HepG2 (cell line): Measurements from ENCODE around the gene PPP6R2. TPM values are rescaled to one million over a fixed set of nuclear protein-coding genes. Genes with fewer than 3 reads are reported as not detected.
A peak's percentile ranks its signal among the peaks of the same experiment; 100 is the strongest.

ENCODE experiments used
- CENPT ChIP-seq: sonication (generic); formaldehyde crosslinking; IDR thresholded peaks from 2 replicates; pipeline ENCODE4 v1.8.0; 2022; ENCODE audit warnings: low read depth, mild to moderate bottlenecking, moderate library complexity, missing genetic modification reagents
- CHCHD3 ChIP-seq: sonication (generic); formaldehyde crosslinking; IDR thresholded peaks from 2 replicates; pipeline ENCODE4 v1.8.0; 2022; ENCODE audit warnings: mild to moderate bottlenecking, missing genetic modification reagents, moderate library complexity
- ISL2 ChIP-seq: sonication (generic); formaldehyde crosslinking; IDR thresholded peaks from 2 replicates; pipeline ENCODE4 v1.5.0; 2020; ENCODE audit warnings: missing genetic modification reagents
- JARID2 ChIP-seq: sonication (generic); formaldehyde crosslinking; IDR thresholded peaks from 2 replicates; pipeline ENCODE4 v1.8.1; 2023; ENCODE audit warnings: missing genetic modification reagents, inconsistent platforms; ENCODE audit not compliant: insufficient replicate concordance
- KLF15 ChIP-seq: sonication (generic); formaldehyde crosslinking; IDR thresholded peaks from 2 replicates; pipeline ENCODE4 v1.8.1; 2023; ENCODE audit warnings: borderline replicate concordance, mild to moderate bottlenecking, inconsistent platforms, missing genetic modification reagents, mixed read lengths
- LCORL ChIP-seq, 2 experiments: fragments of 450-650 bp in 1 of 2; sonication (generic) in 1 of 2; formaldehyde crosslinking in 1 of 2; IDR thresholded peaks; 2 replicates each; pipeline versions ENCODE4 v1.5.0 to v1.6.1; 2017 to 2020; ENCODE audit warnings: antibody characterized with exemption in 1 of 2, missing genetic modification reagents in 1 of 2
- MED13 ChIP-seq: sonication (generic); formaldehyde crosslinking; IDR thresholded peaks from 2 replicates; pipeline ENCODE4 v1.5.0; 2020; ENCODE audit warnings: missing genetic modification reagents
- MEF2D ChIP-seq: sonication (generic); formaldehyde crosslinking; IDR thresholded peaks from 2 replicates; pipeline ENCODE4 v1.5.1; 2020; ENCODE audit warnings: mild to moderate bottlenecking, missing genetic modification reagents
- MTA1 ChIP-seq: sonication (generic); formaldehyde crosslinking; IDR thresholded peaks from 2 replicates; pipeline ENCODE4 v1.4.0; 2020; ENCODE audit warnings: missing genetic modification reagents, mild to moderate bottlenecking, borderline replicate concordance
- NFYC ChIP-seq: IDR thresholded peaks from 2 replicates; pipeline ENCODE4 v1.6.1; 2016; ENCODE audit warnings: missing genetic modification reagents, missing compliant biosample characterization
- PRDM4 ChIP-seq: sonication (generic); formaldehyde crosslinking; IDR thresholded peaks from 2 replicates; pipeline ENCODE4 v1.9.0; 2021; ENCODE audit warnings: missing genetic modification reagents, borderline replicate concordance
- RXRA ChIP-seq: sonication (generic); formaldehyde crosslinking; IDR thresholded peaks from 2 replicates; pipeline ENCODE4 v1.5.1; 2020; ENCODE audit warnings: missing genetic modification reagents
- ZNF3 ChIP-seq: IDR thresholded peaks from 2 replicates; pipeline ENCODE4 v1.7.0; 2017; ENCODE audit warnings: inconsistent platforms
- ZNF317 ChIP-seq: sonication (generic); formaldehyde crosslinking; IDR thresholded peaks from 2 replicates; pipeline ENCODE4 v1.5.0; 2020; ENCODE audit warnings: mild to moderate bottlenecking, missing genetic modification reagents
- ZNF552 ChIP-seq: sonication (generic); formaldehyde crosslinking; IDR thresholded peaks from 2 replicates; pipeline ENCODE4 v1.9.0; 2022; ENCODE audit warnings: missing genetic modification reagents, mild to moderate bottlenecking, borderline replicate concordance
- ZNF891 ChIP-seq: sonication (generic); formaldehyde crosslinking; IDR thresholded peaks from 2 replicates; pipeline ENCODE4 v1.5.0; 2020; ENCODE audit warnings: mild to moderate bottlenecking, missing genetic modification reagents
- polyA plus RNA-seq, 8 experiments: library from polyadenylated mRNA; depleted of rRNA in 3 of 8; stranded (reverse) in 7 of 8; unstranded in 1 of 8; fragments of >200 nt; fragmentation: Illumina TruSeq in 4 of 8; extraction: Trizol in 4 of 8; gene quantifications; 2 replicates each; pipeline versions ENCODE4 v1.2.1 to v1.2.3, GENCODE V29; 2011 to 2016; ENCODE audit warnings: low read depth in 4 of 8, missing spikeins in 1 of 8, mixed read lengths in 1 of 8; ENCODE audit not compliant: insufficient read depth in 1 of 8
- total RNA-seq, 5 experiments: library from RNA; depleted of rRNA; stranded (reverse); fragments of >200 nt; fragmentation: Illumina TruSeq; extraction: Trizol; gene quantifications; 2 replicates each; pipeline ENCODE4 v1.2.3, GENCODE V29; 2016; ENCODE audit warnings: low read depth in 1 of 5
- TF ChIP-seq, protein P1 (sequence below): IDR thresholded peaks from 2 replicates; pipeline ENCODE4 v1.6.1; 2012; ENCODE audit warnings: low read length, improper control_type of control experiment
- TF ChIP-seq, protein P2 (sequence below): sonication (generic); formaldehyde crosslinking; conservative IDR thresholded peaks from 2 replicates; pipeline ENCODE4 v1.8.0; 2022; ENCODE audit warnings: missing genetic modification reagents

PPP6R2 gene
- total and polyA plus RNA-seq, 2 of the 13 experiments (the other 11 are each of a cell fraction or from before 2014, with no cell fraction given) = 55.0 to 102 TPM

- TF ChIP-seq, protein P1, sequence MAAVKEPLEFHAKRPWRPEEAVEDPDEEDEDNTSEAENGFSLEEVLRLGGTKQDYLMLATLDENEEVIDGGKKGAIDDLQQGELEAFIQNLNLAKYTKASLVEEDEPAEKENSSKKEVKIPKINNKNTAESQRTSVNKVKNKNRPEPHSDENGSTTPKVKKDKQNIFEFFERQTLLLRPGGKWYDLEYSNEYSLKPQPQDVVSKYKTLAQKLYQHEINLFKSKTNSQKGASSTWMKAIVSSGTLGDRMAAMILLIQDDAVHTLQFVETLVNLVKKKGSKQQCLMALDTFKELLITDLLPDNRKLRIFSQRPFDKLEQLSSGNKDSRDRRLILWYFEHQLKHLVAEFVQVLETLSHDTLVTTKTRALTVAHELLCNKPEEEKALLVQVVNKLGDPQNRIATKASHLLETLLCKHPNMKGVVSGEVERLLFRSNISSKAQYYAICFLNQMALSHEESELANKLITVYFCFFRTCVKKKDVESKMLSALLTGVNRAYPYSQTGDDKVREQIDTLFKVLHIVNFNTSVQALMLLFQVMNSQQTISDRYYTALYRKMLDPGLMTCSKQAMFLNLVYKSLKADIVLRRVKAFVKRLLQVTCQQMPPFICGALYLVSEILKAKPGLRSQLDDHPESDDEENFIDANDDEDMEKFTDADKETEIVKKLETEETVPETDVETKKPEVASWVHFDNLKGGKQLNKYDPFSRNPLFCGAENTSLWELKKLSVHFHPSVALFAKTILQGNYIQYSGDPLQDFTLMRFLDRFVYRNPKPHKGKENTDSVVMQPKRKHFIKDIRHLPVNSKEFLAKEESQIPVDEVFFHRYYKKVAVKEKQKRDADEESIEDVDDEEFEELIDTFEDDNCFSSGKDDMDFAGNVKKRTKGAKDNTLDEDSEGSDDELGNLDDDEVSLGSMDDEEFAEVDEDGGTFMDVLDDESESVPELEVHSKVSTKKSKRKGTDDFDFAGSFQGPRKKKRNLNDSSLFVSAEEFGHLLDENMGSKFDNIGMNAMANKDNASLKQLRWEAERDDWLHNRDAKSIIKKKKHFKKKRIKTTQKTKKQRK = no peak
- TF ChIP-seq MED13 (CRISPR knock-in tag) = no peak
- no peak for TF ChIP-seq ISL2 (CRISPR knock-in tag)
- no peak for TF ChIP-seq CENPT (CRISPR knock-in tag)
- no peak for TF ChIP-seq PRDM4 (CRISPR knock-in tag)
- 0 out of 2 replicates have a peak, but pooled peaks have one; percentile 7 for TF ChIP-seq NFYC (CRISPR knock-in tag)
- no peak for TF ChIP-seq KLF15 (CRISPR knock-in tag)
- TF ChIP-seq ZNF891 (CRISPR knock-in tag) = 0 out of 2 replicates have a peak, but pooled peaks have one; percentile 23
- no peak for TF ChIP-seq ZNF3 (CRISPR knock-in tag)
- TF ChIP-seq CHCHD3 (CRISPR knock-in tag) = no peak
- peak; percentile 16; the same call in 1 of the 2 replicates for TF ChIP-seq MTA1 (CRISPR knock-in tag)
- TF ChIP-seq ZNF317 (CRISPR knock-in tag) = no peak
- TF ChIP-seq MEF2D (CRISPR knock-in tag) = no peak
- TF ChIP-seq ZNF552 (CRISPR knock-in tag) = no peak
- no peak for TF ChIP-seq RXRA (CRISPR knock-in tag)
- TF ChIP-seq, protein P2, sequence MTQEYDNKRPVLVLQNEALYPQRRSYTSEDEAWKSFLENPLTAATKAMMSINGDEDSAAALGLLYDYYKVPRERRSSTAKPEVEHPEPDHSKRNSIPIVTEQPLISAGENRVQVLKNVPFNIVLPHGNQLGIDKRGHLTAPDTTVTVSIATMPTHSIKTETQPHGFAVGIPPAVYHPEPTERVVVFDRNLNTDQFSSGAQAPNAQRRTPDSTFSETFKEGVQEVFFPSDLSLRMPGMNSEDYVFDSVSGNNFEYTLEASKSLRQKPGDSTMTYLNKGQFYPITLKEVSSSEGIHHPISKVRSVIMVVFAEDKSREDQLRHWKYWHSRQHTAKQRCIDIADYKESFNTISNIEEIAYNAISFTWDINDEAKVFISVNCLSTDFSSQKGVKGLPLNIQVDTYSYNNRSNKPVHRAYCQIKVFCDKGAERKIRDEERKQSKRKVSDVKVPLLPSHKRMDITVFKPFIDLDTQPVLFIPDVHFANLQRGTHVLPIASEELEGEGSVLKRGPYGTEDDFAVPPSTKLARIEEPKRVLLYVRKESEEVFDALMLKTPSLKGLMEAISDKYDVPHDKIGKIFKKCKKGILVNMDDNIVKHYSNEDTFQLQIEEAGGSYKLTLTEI (CRISPR knock-in tag) = no peak
- no peak for TF ChIP-seq LCORL (IDR thresholded peaks at IDR 0.05)
- TF ChIP-seq LCORL (CRISPR knock-in tag; IDR thresholded peaks at IDR 0.05) = peak; percentile 56; the same call in 1 of the 2 replicates
- no peak for TF ChIP-seq JARID2 (CRISPR knock-in tag)
These were observed 33.0 kb upstream of the PPP6R2 start (continued) for GRCh38 chr22:50310031-50310722.
